ENCODE results near the gene USP51.
"Not testable (repeated sequence)": the region's sequence is repeated elsewhere in the genome, so short reads cannot be mapped to it uniquely, and the experiment has no call there.

GRCh38 chrX:55464050-55464449, 25.6 kb downstream of the USP51 start:
- TF ChIP-seq EZH2 (IDR thresholded peaks at IDR 0.05; ENCODE audit: borderline replicate concordance); CTCF (IDR thresholded peaks at IDR 0.05; ENCODE audit: poor library complexity); EZH2phosphoT487 (IDR thresholded peaks at IDR 0.05; ENCODE audit: low read depth, severe bottlenecking, unreplicated experiment): not testable (repeated sequence)

Measured in hepatocyte (in vitro differentiated cells).